VCaP (cell line): Measurements from ENCODE around the gene SLC30A9.

Source experiments
- H3K27ac ChIP-seq: fragments of 450-650 bp; 2 replicates; pipeline ENCODE4 v1.5.1; 2017
- TF ChIP-seq, protein P1 (sequence below): fragments of 450-650 bp; conservative IDR thresholded peaks from 2 replicates; pipeline ENCODE4 v1.5.1; 2017; ENCODE audit warnings: mild to moderate bottlenecking, moderate library complexity

Gene SLC30A9

DNA sequence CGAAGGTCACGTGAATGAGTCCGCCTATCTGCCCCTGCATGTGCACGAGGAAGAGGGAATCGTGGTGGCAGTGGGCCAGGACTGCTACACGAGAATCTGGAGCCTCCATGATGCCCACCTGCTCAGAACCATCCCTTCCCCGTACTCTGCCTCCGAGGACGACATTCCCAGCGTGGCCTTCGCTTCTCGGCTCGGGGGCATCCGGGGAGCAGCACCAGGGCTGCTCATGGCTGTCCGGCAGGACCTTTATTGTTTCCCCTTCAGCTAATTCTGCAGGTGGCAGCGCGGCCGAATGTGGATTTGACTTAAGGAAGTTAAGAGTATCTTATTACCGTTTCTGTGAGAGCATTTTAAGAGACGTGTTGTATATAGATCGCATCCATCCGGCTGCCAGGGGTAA is 7.6 kb upstream of the SLC30A9 start:
- TF ChIP-seq, protein P1, sequence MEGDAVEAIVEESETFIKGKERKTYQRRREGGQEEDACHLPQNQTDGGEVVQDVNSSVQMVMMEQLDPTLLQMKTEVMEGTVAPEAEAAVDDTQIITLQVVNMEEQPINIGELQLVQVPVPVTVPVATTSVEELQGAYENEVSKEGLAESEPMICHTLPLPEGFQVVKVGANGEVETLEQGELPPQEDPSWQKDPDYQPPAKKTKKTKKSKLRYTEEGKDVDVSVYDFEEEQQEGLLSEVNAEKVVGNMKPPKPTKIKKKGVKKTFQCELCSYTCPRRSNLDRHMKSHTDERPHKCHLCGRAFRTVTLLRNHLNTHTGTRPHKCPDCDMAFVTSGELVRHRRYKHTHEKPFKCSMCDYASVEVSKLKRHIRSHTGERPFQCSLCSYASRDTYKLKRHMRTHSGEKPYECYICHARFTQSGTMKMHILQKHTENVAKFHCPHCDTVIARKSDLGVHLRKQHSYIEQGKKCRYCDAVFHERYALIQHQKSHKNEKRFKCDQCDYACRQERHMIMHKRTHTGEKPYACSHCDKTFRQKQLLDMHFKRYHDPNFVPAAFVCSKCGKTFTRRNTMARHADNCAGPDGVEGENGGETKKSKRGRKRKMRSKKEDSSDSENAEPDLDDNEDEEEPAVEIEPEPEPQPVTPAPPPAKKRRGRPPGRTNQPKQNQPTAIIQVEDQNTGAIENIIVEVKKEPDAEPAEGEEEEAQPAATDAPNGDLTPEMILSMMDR: no peak
- H3K27ac ChIP-seq: no peak overlapping the region

DNA sequence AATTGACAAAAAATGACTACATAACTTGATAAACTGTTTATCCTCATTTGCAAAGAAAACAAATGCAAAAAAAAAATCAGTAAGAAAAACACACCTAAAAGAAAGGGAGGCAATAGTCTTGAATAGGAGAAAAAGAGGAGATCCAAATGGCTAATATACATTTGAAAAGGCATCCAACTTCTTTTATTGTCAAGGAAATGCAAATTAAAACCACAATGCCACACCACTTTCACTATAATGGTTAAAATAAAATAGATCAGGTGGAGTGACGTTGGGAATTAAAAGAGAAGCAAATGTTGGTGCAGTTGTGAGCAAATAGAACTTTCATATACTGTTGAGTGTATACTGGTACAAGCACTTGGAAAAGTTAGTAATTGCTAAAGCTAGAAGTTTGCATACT is 5.2 kb upstream of the SLC30A9 start:
- H3K27ac ChIP-seq: no peak overlapping the region
- TF ChIP-seq, protein P1: no peak

DNA sequence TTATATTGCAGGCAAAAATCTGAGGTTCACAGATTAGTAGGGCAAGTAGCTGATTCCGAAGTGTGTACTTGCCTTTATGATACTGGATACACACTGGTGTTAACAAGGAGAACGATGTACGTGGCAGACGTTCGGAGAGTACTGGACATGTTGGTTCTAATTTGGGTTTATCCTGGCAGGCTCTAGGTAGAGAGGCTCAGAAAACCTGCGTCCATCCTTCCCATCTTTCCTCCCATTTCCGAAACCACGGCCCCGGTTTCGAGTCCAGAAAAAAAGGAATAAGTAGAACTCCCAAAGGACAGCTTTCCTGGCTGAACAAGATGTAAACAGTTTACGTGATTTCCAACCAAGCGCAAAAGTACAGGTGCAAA is 351 bp upstream of the SLC30A9 start:
- peak overlapping the region; percentile 85 for H3K27ac ChIP-seq
- TF ChIP-seq, protein P1: no peak

DNA sequence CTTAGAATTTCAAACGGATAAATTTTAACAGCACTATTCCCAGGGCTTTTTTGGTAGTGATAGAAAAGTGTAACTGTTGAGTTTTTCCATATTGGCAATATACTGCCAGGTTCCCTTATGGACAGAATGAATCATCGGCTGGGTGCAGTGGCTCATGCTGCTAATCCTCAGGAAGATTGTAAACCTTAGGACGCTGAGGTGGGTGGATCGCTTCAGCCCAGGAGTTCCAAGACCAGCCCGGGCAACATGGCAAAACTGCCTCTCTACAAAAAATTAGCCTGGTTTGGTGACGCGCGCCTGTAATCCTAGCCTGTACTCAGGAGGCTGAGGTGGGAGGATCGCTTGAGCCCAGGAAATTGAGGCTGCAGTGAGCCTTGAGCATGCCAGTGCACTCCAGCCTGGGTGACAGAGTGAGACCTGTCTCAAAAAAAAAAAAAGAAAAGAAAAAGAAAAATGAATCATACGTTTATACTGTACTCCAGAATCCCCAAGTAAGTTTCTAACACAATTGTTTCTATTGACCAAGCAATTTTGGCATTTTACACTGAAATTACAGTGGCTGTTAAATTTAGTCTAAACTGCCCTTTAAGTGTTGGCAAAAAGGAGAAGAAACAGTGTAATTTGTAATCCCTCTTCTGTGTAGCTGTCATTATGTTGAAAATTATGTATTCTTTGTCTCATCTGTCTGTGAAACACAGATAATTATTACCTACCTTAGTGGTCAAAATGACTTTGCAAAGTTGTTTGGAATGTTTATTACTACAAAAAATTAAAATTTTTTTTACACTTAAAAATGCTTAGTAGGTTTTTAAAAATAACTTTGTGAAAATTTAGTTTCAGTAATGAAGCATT is 1.8 kb downstream of the SLC30A9 start:
- no peak overlapping the region; the same call in 1 of the 2 replicates for H3K27ac ChIP-seq
- TF ChIP-seq, protein P1: no peak

DNA sequence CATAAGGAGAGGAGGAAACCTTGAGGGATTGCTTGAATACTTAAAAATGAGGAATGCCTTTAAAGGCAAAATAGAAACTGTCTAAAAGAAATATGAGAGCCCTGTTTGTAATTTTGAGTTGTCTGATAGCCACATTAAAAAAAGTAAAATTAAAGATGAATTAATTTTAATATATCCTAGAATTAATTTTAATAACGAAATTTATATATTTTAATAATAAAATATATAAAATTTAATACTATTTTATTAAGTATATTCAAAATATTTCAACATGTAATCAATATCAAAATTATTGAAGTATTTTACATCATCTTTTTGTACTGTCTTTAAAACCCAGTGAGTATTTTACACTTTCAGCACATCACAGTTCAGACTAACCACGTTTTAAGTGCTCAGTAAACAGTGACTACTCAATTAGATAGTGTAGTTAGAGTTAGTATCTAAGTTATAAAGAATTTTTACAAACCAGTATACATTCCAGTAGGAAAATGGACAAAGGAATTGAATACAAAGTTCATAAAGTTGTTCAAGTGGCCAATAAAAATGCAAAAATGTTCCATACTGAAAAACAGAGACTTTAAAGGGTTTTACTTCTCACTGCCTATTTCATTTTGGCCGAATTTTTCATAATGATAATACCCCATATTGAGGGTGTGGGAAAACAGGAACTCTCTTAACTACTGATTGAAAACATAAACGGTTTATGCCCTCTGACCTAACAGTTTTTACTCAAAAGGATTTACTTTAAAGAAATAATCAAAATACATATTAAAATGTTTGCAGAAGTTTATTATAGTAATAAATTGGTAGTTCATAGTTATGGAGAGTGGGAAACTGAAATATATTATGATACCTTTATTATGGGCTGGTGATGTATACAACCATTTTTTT is 2.9 kb downstream of the SLC30A9 start:
- H3K27ac ChIP-seq: no peak overlapping the region
- TF ChIP-seq, protein P1: no peak

DNA sequence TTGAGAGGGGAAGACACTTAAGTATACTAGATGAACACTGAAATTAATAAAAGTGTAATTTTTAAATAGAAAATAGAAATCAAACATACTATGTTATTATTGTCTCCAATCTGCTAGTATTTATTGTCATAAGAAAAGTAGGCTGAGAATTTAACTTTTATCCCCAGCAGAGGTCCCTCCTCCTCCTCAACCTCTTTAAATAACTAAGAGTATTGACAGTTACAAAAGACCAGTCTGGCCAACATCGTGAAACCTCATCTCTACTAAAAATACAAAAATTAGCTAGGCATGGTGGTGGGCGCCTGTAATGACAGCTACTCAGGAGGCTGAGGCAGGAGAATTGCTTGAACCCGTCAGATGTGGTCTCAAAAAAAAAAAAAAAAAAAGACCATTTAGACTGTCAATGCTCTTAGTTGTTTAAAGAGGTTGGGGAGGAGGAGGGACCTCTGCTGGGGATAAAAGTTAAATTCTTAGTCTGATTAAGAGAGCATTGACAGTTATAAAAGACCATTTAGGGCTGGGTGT is 4.2 kb downstream of the SLC30A9 start:
- H3K27ac ChIP-seq: no peak overlapping the region
- TF ChIP-seq, protein P1: peak; percentile 47

DNA sequence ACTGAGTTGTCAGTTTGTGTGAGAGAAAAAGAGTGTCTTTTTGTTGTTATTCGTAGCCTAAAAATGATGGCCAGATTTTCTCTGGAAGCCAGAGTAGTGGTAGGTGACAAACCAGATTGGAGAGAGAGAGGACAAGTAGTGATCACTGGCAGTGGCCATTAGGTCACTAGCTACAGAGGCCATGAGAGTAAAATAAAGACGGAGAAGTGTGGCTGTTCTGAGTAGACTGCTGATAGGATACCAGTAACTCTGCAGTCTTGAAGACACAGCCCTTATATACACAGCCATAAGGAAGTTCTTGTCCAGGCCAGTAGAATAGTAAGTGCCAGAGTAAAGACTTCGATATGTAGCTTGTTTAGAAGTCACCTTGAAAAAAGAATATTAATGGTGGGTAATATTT is 7.7 kb downstream of the SLC30A9 start:
- TF ChIP-seq, protein P1: no peak
- no peak overlapping the region for H3K27ac ChIP-seq
